B cell (primary cell): ENCODE measurements around the gene FAM78B. TPM values are rescaled to one million over a fixed set of nuclear protein-coding genes. Genes with fewer than 3 reads are reported as not detected.

Source experiments
- ATAC-seq: fragments of 200-7000 bp; cut with Tn5 transposase; one replicate; pipeline ENCODE4 v1.10.0; 2021; ENCODE audit warnings: low read depth, mild to moderate bottlenecking, moderate number of reproducible peaks, moderate library complexity
- CTCF ChIA-PET: fragments of 350-600 bp; sonication (Branson Sonifier 250); formaldehyde crosslinking; loops from one replicate; lab custom pipeline; 2021; ENCODE audit warnings: antibody characterized with exemption, inconsistent platforms; lab: Charles Lee
- POLR2A ChIA-PET: fragments of 350-600 bp; sonication (Branson Sonifier 250); formaldehyde crosslinking; loops from one replicate; lab custom pipeline; 2021; ENCODE audit warnings: antibody characterized with exemption; lab: Charles Lee
- DNase-seq: peaks from one replicate; pipeline ENCODE4 v3.0.0; 2013
- H2AFZ ChIP-seq: 2 replicates; pipeline ENCODE4 v1.6.1; 2012; ENCODE audit warnings: mild to moderate bottlenecking, low read depth, low read length; ENCODE audit not compliant: insufficient read depth, poor library complexity, severe bottlenecking
- H3K27ac ChIP-seq, 2 donors: 1 replicate in 1 of 2; 2 replicates in 1 of 2; pipeline ENCODE4 v1.5.1; 2012 to 2013; ENCODE audit warnings: low read length in 2 of 2, mild to moderate bottlenecking in 2 of 2, moderate library complexity in 1 of 2
- H3K27me3 ChIP-seq, 4 experiments: fragments of 200-600 bp in 1 of 4; sonication (generic) in 1 of 4; replicated peaks in 1 of 4; 1 replicate in 2 of 4; 2 replicates in 2 of 4; pipeline versions ENCODE4 v1.6.1 to v1.7.0; 2013 to 2016; ENCODE audit warnings: low read length in 3 of 4, mild to moderate bottlenecking in 2 of 4, mixed read lengths in 1 of 4, moderate library complexity in 1 of 4; ENCODE audit not compliant: insufficient read depth in 4 of 4, control insufficient read depth in 3 of 4; ENCODE audit errors: control extremely low read depth in 1 of 4
- H3K36me3 ChIP-seq, 2 experiments: replicated peaks in 1 of 2; 1 replicate in 1 of 2; 2 replicates in 1 of 2; pipeline versions ENCODE4 v1.6.1 to v1.7.1; 2013; ENCODE audit warnings: low read length in 1 of 2; ENCODE audit not compliant: insufficient read depth in 2 of 2, control insufficient read depth in 1 of 2; ENCODE audit errors: control extremely low read depth in 1 of 2, extremely low read depth in 1 of 2
- H3K4me1 ChIP-seq, 2 donors: fragments of 200-600 bp in 1 of 2; sonication (generic) in 1 of 2; 1 replicate in 1 of 2; 2 replicates in 1 of 2; pipeline versions ENCODE4 v1.5.1 to v1.6.1; 2013 to 2017; ENCODE audit warnings: low read length in 2 of 2; ENCODE audit not compliant: control insufficient read depth in 2 of 2, insufficient read depth in 2 of 2
- H3K4me2 ChIP-seq: replicated peaks from 2 replicates; pipeline ENCODE3; 2012; ENCODE audit warnings: mild to moderate bottlenecking, low read depth, low read length; ENCODE audit not compliant: poor library complexity, severe bottlenecking
- H3K4me3 ChIP-seq, 5 experiments: fragments of 200-600 bp in 1 of 5; sonication (generic) in 1 of 5; 1 replicate in 3 of 5; 2 replicates in 2 of 5; pipeline versions ENCODE4 v1.5.1 to v1.7.0; 2011 to 2016; ENCODE audit warnings: low read length in 4 of 5, mild to moderate bottlenecking in 4 of 5, low read depth in 2 of 5, control low read depth in 1 of 5, moderate library complexity in 1 of 5; ENCODE audit not compliant: insufficient read depth in 1 of 5; ENCODE audit errors: control extremely low read depth in 1 of 5, extremely low read depth in 1 of 5
- H3K79me2 ChIP-seq: fragments of 200-600 bp; sonication (generic); one replicate; pipeline ENCODE4 v1.6.0; 2016; ENCODE audit warnings: low read length; ENCODE audit not compliant: control insufficient read depth, insufficient read depth
- H3K9ac ChIP-seq: fragments of 200-600 bp; sonication (generic); 2 replicates; pipeline ENCODE4 v1.6.1; 2017; ENCODE audit warnings: mild to moderate bottlenecking, low read length, moderate library complexity
- H3K9me3 ChIP-seq, 3 donors: one replicate each; pipeline versions ENCODE4 v1.6.1 to v1.7.1; 2013; ENCODE audit warnings: low read length in 2 of 3; ENCODE audit not compliant: control insufficient read depth in 2 of 3, insufficient read depth in 1 of 3; ENCODE audit errors: control extremely low read depth in 1 of 3
- H4K20me1 ChIP-seq: 2 replicates; pipeline ENCODE4 v1.6.0; 2012; ENCODE audit warnings: mild to moderate bottlenecking, low read length; ENCODE audit not compliant: insufficient read depth, control insufficient read depth, poor library complexity, severe bottlenecking
- H3K27ac Mint-ChIP-seq: one replicate; pipeline ENCODE4 v1.8.0; 2021; ENCODE audit warnings: mixed read lengths
- H3K27me3 Mint-ChIP-seq: one replicate; pipeline ENCODE4 v1.8.0; 2021; ENCODE audit warnings: mixed read lengths
- H3K4me1 Mint-ChIP-seq: one replicate; pipeline ENCODE4 v1.8.0; 2021; ENCODE audit warnings: mixed read lengths
- H3K4me3 Mint-ChIP-seq: one replicate; pipeline ENCODE4 v1.8.0; 2021; ENCODE audit warnings: mixed read lengths
- H3K9me3 Mint-ChIP-seq: one replicate; pipeline ENCODE4 v1.8.0; 2022; ENCODE audit warnings: mixed read lengths; ENCODE audit not compliant: insufficient read depth
- EZH2 ChIP-seq: IDR thresholded peaks from 2 replicates; pipeline ENCODE4 v1.6.1; 2012; ENCODE audit warnings: borderline replicate concordance, low read depth, mild to moderate bottlenecking, moderate library complexity, low read length; ENCODE audit not compliant: insufficient read depth, poor library complexity, severe bottlenecking
- WGBS: methylation state at CpG from one replicate; pipeline ENCODE4 v1.1.5; 2013; ENCODE audit warnings: missing lambda C conversion rate; ENCODE audit not compliant: insufficient coverage; 5-methylcytosine and 5-hydroxymethylcytosine counted together
- intact Hi-C: fragments of 100-400 bp; cut with micrococcal nuclease; formaldehyde crosslinking; loops from one replicate; pipeline ENCODE4 v1.10.0; 2022
- polyA plus RNA-seq: library from polyadenylated mRNA; depleted of rRNA; stranded (reverse); fragments of >200 nt; gene quantifications from 2 replicates; pipeline ENCODE4 v1.2.3, GENCODE V29; 2012
- total RNA-seq, 2 donors: library from RNA; stranded (reverse); fragments of 120-200 nt in 1 of 2; gene quantifications; 1 replicate in 1 of 2; 2 replicates in 1 of 2; pipeline versions ENCODE4 v1.2.3 to v1.2.4, GENCODE V29; 2013 to 2022
- TF ChIP-seq, protein P1 (sequence below): fragments of 200-600 bp; IDR thresholded peaks from one replicate; pipeline ENCODE4 v1.8.0; 2022; ENCODE audit warnings: antibody characterized with exemption, mild to moderate bottlenecking

The FAM78B gene
- total and polyA plus RNA-seq, 2 donors (not counting 1 experiment from before 2014, with no cell fraction given): 0.22 to 0.81 TPM

DNA sequence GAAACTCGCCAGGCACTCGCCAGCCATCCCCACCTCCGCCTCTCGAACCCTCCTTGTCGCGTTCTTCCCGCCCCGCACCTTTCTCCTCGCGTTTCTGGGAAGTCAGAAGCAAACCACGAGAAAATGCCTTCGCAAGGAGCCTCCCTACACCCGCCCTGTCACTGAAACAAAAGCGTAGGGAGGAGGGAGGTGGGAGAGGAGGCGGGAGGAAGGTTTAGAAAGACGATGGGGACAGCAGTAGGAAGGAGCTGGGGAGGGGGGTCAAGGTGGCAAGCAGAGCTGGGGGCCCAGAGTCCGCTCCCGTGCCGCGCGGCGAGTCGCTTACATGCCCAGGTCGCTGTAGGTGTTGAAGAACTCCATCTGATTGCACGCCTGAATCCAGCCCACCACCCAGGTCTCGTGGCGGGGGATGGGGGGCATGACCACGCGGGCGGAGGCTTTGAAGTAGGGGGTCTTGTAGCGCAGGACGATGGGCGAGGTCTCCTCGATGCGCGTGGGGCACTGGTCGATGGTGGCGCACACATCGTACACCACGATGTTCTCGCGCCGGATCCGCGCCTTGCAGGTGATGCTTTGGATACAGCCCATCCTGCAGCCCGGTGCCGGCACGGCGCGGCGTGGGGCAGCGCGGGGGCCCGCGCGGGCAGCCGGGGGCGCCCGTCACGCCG, 1.0 kb downstream of the FAM78B start:
- H3K4me1 ChIP-seq: peaks cover 21 to 22% of the 10 kb centered on the region in 2 donors
- no peak for ATAC-seq
- H3K4me2 ChIP-seq: peak overlapping the region; percentile 75
- ChIA-PET CTCF (no interaction called here), POLR2A (no interaction called here)
- H3K27me3 Mint-ChIP-seq: peaks cover 50% of the 10 kb centered on the region
- no peaks in the 10 kb centered on the region for H3K36me3 ChIP-seq
- H3K9me3 ChIP-seq: peaks cover 0 to 5% (median 0%) of the 10 kb centered on the region in 3 donors
- DNase-seq: peak; percentile 41
- H3K4me1 Mint-ChIP-seq: peaks cover 22% of the 10 kb centered on the region
- no peak for TF ChIP-seq EZH2
- TF ChIP-seq, protein P1, sequence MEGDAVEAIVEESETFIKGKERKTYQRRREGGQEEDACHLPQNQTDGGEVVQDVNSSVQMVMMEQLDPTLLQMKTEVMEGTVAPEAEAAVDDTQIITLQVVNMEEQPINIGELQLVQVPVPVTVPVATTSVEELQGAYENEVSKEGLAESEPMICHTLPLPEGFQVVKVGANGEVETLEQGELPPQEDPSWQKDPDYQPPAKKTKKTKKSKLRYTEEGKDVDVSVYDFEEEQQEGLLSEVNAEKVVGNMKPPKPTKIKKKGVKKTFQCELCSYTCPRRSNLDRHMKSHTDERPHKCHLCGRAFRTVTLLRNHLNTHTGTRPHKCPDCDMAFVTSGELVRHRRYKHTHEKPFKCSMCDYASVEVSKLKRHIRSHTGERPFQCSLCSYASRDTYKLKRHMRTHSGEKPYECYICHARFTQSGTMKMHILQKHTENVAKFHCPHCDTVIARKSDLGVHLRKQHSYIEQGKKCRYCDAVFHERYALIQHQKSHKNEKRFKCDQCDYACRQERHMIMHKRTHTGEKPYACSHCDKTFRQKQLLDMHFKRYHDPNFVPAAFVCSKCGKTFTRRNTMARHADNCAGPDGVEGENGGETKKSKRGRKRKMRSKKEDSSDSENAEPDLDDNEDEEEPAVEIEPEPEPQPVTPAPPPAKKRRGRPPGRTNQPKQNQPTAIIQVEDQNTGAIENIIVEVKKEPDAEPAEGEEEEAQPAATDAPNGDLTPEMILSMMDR: no peak
- WGBS: 2% methylated on average over 50 of the region's 61 CpGs
- peak overlapping the region; percentile 50 for H2AFZ ChIP-seq
- peak overlapping the region; percentile 84 for H3K4me3 Mint-ChIP-seq
- no peak overlapping the region for H3K27ac Mint-ChIP-seq
- peak overlapping the region in 3 of 5 experiments; percentile 20 to 62 (median 55) for H3K4me3 ChIP-seq
- no peaks in the 10 kb centered on the region for H4K20me1 ChIP-seq
- peaks cover 0 to 31% (median 20%) of the 10 kb centered on the region in 4 experiments for H3K27me3 ChIP-seq
- H3K9me3 Mint-ChIP-seq: no peaks in the 10 kb centered on the region
- H3K79me2 ChIP-seq: no peaks in the 10 kb centered on the region
- intact Hi-C loops: loop anchor here (10.0 kb wide), 2 partner anchors 329 to 771 kb away; no protein-coding TSS in a partner anchor
- peak overlapping the region; percentile 10 for H3K9ac ChIP-seq
- no peak overlapping the region for H3K27ac ChIP-seq

DNA sequence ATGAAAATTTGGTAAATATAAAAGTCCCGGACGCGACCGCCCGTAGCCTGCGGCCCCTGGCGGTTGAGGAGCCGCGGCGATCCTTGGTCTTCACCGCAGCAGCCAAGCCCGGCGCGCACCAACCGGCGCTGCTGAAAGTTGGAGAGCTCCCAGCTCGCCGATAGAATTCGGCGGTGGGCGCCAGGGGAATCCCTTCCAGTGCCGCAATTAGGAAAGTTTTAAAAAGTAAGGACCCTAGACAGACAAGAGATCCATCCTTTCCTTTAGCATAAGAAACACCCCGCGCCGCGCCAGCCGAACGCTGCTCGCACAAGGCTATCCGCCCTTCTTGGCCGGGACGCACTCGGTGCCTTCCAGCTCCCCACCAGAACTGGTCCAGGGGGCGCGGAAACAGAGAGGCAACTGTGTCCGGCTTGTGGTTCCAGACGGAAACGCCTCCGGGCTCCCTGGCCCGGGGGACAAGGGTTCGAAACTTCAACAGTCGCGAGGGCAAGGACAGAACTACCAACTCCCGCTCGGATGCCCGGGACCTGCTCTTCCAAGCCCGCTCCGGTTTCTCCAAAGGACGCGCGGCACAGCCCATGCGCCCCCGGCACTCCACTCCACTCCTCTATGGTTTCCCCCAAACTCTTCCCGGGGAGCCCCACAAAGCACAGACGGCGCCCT, 1.7 kb downstream of the FAM78B start:
- peaks cover 22% of the 10 kb centered on the region for H3K4me1 Mint-ChIP-seq
- H3K9me3 Mint-ChIP-seq: no peaks in the 10 kb centered on the region
- peaks cover 0 to 31% (median 20%) of the 10 kb centered on the region in 4 experiments for H3K27me3 ChIP-seq
- peaks cover 57% of the 10 kb centered on the region for H3K27me3 Mint-ChIP-seq
- intact Hi-C loops: loop anchor here (10.0 kb wide), 2 partner anchors 330 to 770 kb away; no protein-coding TSS in a partner anchor
- no peak overlapping the region for H3K27ac ChIP-seq
- 1% methylated on average over 56 of the region's 56 CpGs for WGBS
- no peaks in the 10 kb centered on the region for H3K79me2 ChIP-seq
- peaks cover 0 to 5% (median 0%) of the 10 kb centered on the region in 3 donors for H3K9me3 ChIP-seq
- H3K4me2 ChIP-seq: peak overlapping the region; percentile 75
- H4K20me1 ChIP-seq: no peaks in the 10 kb centered on the region
- ATAC-seq (no peak), DNase-seq (peak; percentile 38)
- peak overlapping the region; percentile 50 for H2AFZ ChIP-seq
- H3K9ac ChIP-seq: peak overlapping the region; percentile 10
- peak overlapping the region in 3 of 5 experiments; percentile 4 to 62 (median 55) for H3K4me3 ChIP-seq
- no peak overlapping the region for H3K27ac Mint-ChIP-seq
- H3K4me1 ChIP-seq: peaks cover 21 to 22% of the 10 kb centered on the region in 2 donors
- peak overlapping the region; percentile 84 for H3K4me3 Mint-ChIP-seq
- CTCF ChIA-PET: no interaction called here
- TF ChIP-seq, protein P1: no peak
- TF ChIP-seq EZH2: no peak
- no peaks in the 10 kb centered on the region for H3K36me3 ChIP-seq
- POLR2A ChIA-PET: no interaction called here
